Right renal cortex interstitium (tissue), 3 donors: Measurements from ENCODE around the gene BNC2. TPM values are rescaled to one million over a fixed set of nuclear protein-coding genes. Genes with fewer than 3 reads are reported as not detected.

Experiments
- DNase-seq, 3 donors: peaks; one replicate each; pipeline ENCODE4 v3.0.0-alpha.2; 2013; ENCODE audit warnings: low read depth in 3 of 3, low spot score in 2 of 3
- polyA plus RNA-seq, 3 donors: library from polyadenylated mRNA; unstranded; fragments of 120-200 nt; gene quantifications; one replicate each; pipeline ENCODE4 v1.2.1, GENCODE V29; 2013; ENCODE audit not compliant: insufficient read length in 3 of 3

Gene BNC2
- polyA plus RNA-seq, 3 donors: 8.3 to 8.5 (median 8.4) TPM

DNA sequence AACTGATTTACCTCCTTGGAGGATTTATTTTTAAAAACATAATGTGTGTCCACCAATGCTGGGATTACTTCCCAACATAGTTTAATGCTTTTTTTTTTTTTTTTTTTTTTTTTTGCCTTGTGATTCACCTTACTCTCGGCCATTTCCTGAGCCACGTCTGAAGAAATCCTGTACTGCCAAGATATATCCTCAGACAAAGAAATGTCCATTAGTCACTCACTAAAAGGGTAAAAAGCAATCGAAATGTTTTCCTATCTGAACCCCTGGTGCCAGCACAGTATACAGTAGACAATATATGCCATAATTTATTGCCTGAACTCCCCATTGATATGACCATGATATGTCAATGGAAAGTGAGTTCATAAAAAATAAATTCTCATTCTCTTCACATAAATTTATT lies 344.1 kb downstream of the BNC2 start:
- DNase-seq: no peak

GRCh38 chr9:16524823-16525222 lies 345.6 kb downstream of the BNC2 start:
- no peak for DNase-seq

- no peak for DNase-seq
Observed at GRCh38 chr9:16524078-16524477, 346.4 kb downstream of the BNC2 start.

DNA sequence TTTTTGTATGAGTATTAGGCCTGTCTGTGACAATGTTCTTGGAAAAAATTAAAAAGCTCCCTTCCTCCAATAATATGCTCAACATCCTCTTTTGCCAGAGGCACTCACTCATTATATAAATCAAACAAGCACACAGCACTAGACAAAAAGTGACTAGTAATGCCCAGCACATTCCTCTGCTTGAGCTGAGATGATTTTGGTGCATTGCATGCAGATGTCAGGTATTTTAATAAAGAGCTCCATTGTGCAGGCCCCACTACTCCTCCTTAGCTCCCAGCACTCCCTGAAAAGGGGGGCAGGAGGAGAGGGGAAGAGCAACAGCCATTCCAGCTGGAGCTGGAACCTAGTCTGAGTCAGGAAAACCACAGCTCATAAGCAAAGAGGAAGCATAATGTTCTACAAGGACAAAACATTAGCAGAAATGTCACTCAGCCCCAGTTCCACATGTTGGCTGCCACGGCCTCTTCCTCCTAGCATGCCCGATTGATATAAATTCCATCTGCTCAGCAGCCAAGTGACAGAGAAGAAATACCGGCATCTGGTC lies 348.5 kb downstream of the BNC2 start:
- DNase-seq: no peak

GRCh38 chr9:16519001-16519400 lies 351.5 kb downstream of the BNC2 start:
- no peak for DNase-seq

DNA sequence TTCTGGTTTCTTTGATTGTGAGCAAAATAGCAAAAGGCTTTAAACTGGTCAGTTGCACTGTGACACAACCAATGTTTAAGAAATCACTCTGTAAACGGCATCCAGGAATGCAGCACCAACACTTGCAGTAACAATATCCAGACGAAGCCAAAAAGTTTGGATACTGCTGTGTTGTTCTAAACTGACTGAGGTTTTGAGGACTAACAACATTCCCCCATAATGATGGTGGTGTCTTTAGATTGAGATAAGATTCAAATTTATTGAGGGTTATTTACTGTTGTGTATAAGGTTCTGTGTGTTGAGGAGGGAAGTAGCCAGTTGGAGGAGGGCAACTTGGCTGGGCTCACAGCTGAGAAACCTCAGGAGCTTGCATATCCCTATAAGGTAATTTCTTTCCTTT lies 353.6 kb downstream of the BNC2 start:
- DNase-seq: no peak

- no peak for DNase-seq
Observed at GRCh38 chr9:16515879-16516301, 354.6 kb downstream of the BNC2 start.

- no peak for DNase-seq
Observed at GRCh38 chr9:16515207-16515606, 355.3 kb downstream of the BNC2 start.

- DNase-seq: no peak
Observed at GRCh38 chr9:16514131-16514530, 356.3 kb downstream of the BNC2 start.

DNA sequence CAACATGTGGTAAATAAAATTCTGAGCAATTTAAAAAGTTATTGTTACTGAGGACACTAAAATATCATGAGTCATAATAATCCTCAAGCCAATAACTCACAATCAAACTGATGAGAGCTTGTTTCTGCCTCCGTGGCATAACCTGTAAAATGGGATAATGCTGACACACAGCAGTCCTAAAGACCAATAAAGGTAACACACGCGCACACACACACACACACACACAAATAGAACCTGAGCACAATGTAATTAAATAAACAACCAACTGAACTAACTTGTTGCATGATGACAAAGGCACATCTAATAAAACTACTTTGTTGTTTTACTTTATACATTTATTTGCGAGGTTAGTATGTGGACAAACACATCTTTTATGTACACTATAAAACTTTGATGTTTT lies 358.2 kb downstream of the BNC2 start:
- no peak for DNase-seq

DNA sequence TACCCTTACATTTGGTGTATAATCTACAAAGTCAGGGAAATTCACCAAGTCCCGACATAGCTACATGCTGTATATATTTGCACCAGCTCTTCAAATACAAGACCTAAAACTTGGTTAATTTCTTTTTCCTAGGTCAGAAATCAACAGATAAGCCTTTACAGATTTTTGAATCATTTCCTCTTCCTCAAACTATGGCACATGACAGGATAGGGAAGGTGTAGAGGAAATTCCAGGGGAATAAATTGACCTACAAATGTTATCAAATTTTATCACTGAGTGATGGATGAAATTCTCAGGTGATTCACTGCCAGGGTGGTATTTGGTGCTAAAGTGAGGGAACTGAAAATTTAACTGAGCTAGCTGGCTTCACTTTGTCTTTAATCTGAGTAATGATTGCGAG lies 360.0 kb downstream of the BNC2 start:
- DNase-seq: no peak

- no peak for DNase-seq
Observed at GRCh38 chr9:16509997-16510396, 360.5 kb downstream of the BNC2 start.

DNA sequence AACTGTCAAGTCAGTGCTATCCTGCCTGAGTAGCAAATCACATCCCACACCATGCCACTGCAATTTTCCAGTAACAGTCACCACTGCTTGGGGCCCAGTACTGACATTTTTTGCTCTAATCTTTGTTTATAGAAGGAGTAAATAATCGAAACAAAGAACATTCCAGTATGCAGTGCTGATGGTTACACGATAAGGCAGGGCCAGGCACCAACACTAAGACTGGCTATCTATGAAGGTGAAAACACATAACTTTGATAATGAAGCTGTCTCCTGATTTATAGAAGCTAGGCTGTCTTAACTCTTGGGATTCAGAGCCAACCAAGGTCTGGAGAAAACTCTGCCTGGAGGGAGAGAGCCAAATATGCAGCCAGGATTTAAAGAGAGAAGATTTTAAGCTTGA lies 365.3 kb downstream of the BNC2 start:
- no peak for DNase-seq

GRCh38 chr9:16501726-16502125 lies 368.7 kb downstream of the BNC2 start:
- no peak for DNase-seq

DNA sequence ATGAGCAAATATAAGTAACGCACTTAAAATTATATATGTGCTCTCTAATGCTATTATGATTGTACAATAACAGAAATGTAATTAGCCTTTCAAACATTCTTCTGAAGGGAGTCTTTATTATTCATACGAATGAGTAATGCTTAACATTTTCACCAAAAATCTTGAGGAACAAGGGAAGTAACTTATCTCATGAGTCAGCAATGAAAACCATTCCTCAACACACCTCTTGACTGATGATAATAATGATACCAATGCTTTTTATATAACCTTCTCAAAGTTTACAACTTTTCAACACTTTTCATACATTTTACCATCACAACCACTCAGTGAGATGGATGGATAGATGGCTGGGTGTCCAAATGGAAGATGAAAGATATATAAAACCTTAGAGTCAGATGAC lies 369.3 kb downstream of the BNC2 start:
- no peak for DNase-seq

DNA sequence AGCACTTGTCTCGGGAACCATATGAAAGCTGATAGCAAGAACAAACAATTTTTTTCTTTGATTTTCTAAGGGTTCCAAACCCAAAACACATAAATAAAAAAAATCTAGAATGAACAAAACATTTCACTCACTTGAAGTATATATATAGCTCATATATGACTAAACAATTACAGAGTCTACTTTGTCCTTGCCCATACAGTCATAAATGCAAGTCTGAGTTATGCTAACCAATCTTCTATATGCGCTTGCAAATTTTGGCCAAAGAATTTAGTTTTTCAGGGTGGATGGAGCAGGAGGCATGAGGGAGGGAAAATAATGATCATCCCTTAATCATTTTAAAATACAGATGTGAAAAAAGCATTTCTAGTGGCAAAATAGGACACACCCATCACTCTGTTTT lies 370.1 kb downstream of the BNC2 start:
- no peak for DNase-seq

DNA sequence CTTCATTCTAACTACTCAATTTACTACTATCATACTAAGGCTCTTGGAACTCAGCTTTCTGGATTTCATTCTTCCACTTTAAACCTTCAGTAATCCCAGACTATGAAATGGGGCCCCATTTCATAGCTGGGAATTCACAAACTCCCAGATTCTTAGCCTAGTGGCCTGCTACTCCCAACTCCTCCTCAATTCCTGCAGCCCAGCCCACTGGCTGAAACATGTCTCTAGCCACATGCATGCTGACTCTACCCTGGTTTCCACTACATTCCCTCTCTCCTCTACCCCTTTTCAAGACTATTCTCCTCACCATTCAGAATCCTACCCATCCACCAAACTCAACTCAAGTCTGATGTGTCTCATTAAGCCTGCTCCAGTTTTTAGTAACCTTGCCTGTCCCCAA lies 370.6 kb downstream of the BNC2 start:
- no peak for DNase-seq

- no peak for DNase-seq
Observed at GRCh38 chr9:16496908-16497307, 373.6 kb downstream of the BNC2 start.

GRCh38 chr9:16487915-16488314 lies 382.6 kb downstream of the BNC2 start:
- DNase-seq: no peak

- DNase-seq: no peak
Observed at GRCh38 chr9:16485575-16486321, 384.7 kb downstream of the BNC2 start.

DNA sequence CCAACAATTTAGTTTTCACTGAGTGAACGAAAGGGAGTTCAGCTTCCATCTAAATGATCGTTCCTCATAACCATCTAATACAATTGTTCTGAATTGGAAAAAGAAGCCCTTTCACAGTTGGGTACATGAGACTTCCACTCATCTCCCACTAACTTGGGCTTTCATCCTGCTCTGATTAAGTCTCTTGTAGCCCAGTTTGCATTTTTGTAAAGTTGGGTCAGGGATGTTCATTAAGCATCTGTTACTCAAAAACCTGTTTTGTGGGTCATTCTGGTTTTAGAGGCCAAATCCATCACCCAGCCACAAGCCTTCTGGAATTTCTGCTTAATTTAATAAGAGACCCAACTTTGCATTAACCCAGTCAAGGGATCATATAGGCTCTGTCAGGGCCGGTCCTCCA lies 385.3 kb downstream of the BNC2 start:
- no peak for DNase-seq

DNA sequence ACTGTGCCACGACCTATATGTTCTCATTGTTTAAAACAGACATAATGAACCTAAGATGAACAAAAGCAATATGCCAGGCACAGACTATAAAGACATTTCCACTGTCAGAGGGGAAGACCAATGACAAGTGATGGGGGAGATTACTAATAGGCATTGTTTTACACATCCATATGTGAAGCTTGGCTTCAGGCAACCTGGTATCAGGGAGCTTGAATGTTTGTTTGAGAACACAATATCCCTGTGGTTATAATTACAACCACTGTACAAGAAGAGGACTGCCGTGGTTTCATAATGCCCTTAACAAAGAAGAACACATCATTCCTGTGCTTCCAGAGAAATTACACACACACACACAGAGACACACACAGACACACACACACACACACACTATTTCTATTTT lies 385.7 kb downstream of the BNC2 start:
- no peak for DNase-seq

DNA sequence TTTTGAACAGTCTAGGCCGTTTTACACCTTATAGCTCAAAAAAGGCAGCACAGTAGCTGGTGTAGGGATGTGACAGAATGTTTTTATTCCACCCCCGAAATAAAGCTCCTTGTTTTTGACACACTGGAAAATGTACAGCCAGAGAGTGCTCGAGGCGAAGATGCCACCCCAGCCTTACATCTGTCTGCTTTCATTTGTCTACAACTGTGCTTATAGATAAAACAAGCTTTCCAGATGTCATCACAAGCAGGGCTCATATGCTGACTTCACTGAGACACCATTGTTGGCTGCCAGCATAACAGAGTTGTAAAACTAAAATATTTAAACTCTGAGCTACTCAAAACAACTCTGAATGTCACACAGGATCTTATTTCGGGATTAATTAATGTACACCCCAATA lies 386.3 kb downstream of the BNC2 start:
- DNase-seq: no peak
